Stimulated activated CD4-positive, alpha-beta T cell treated with anti-CD3 and anti-CD28 coated beads, Interleukin-1b, Interleukin-23, amount 100 ng/mL, for 48 hours (primary cell): ENCODE measurements around the gene PTPN14.

Source experiments
- DNase-seq: peaks from one replicate; pipeline ENCODE4 v3.0.0-alpha.2; 2020

PTPN14 gene

GRCh38 chr1:214386747-214387146 is 164.7 kb downstream of the PTPN14 start:
- no peak for DNase-seq

GRCh38 chr1:214386333-214386732 is 165.1 kb downstream of the PTPN14 start:
- DNase-seq, result no peak

GRCh38 chr1:214385428-214385827 is 166.0 kb downstream of the PTPN14 start:
- DNase-seq, result no peak

- no peak for DNase-seq
Measured at GRCh38 chr1:214384373-214385079, 166.9 kb downstream of the PTPN14 start.

- DNase-seq, result no peak
Measured at GRCh38 chr1:214383381-214384372, 167.7 kb downstream of the PTPN14 start.

- no peak for DNase-seq
Measured at GRCh38 chr1:214380986-214381695, 170.3 kb downstream of the PTPN14 start.

GRCh38 chr1:214380396-214380795 is 171.0 kb downstream of the PTPN14 start:
- DNase-seq, result no peak

- no peak for DNase-seq
Measured at GRCh38 chr1:214379236-214379970, 172.0 kb downstream of the PTPN14 start.

GRCh38 chr1:214378492-214378891 is 172.9 kb downstream of the PTPN14 start:
- no peak for DNase-seq

GRCh38 chr1:214377886-214378285 is 173.5 kb downstream of the PTPN14 start:
- DNase-seq, result no peak

- DNase-seq, result no peak
Measured at GRCh38 chr1:214377485-214377884, 173.9 kb downstream of the PTPN14 start.

- DNase-seq, result no peak
Measured at GRCh38 chr1:214372092-214372491, 179.3 kb downstream of the PTPN14 start.

- no peak for DNase-seq
Measured at GRCh38 chr1:214370615-214371014, 180.8 kb downstream of the PTPN14 start.

- no peak for DNase-seq
Measured at GRCh38 chr1:214369364-214369763, 182.0 kb downstream of the PTPN14 start.

- no peak for DNase-seq
Measured at GRCh38 chr1:214367841-214368240, 183.6 kb downstream of the PTPN14 start.

GRCh38 chr1:214364786-214365295 is 186.6 kb downstream of the PTPN14 start:
- no peak for DNase-seq

GRCh38 chr1:214364386-214364785 is 187.0 kb downstream of the PTPN14 start:
- DNase-seq, result no peak

- no peak for DNase-seq
Measured at GRCh38 chr1:214363386-214363785, 188.0 kb downstream of the PTPN14 start.

- no peak for DNase-seq
Measured at GRCh38 chr1:214362188-214362882, 189.1 kb downstream of the PTPN14 start.

GRCh38 chr1:214361636-214362035 is 189.8 kb downstream of the PTPN14 start:
- no peak for DNase-seq

GRCh38 chr1:214360525-214361164 is 190.8 kb downstream of the PTPN14 start:
- DNase-seq, result no peak
